Measurements from ENCODE around the gene ZBED2. TPM values are rescaled to one million over a fixed set of nuclear protein-coding genes. Genes with fewer than 3 reads are reported as not detected.
A peak's percentile ranks its signal among the peaks of the same experiment; 100 is the strongest.

The ZBED2 gene
- total RNA-seq, 1 donor from 2014 or later: 5.3 TPM

DNA sequence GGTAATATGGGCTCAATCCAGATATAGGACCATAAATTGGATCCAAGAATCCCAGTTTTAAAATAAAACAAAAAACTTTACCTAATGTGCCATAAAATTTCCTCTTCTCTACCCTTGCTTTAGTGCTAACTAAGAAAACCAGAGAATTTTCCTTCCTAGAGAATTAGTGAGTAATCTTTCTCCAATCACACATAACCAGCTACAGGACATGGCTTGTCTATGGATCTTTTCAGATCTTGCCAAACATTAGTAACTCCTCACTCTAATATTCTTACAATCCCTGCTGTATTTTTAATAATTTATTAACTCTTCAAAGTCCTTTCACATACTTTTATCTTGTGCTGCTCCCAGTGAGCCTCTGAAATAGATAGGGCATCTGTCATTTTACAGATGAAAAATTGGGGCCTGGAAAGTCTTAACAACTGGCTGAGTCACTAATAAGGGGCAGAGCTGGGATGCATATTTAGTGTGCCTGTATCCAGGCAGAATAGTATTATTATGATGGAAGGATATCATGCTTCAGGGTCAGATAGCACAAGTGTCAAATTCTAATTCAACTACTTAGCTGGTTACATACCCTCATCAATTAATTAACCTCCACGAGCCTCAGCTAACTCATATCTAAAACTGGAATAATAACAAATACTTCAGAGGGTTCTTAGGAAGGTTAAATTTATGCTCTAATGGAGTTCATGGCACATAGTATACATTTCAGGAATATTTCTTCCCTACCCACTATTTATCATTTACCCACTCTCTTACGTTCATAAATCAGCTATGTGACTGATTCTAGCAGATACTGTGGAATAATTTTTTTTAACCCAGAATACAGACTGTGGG lies 5.6 kb downstream of the ZBED2 start:
- Mint-ChIP-seq H3K9me3 (no peaks in the 10 kb centered on the region), H3K27me3 (no peaks in the 10 kb centered on the region), H3K27ac (peak overlapping the region; percentile 53), H3K4me3 (peak overlapping the region; percentile 15), H3K4me1 (peaks cover 57% of the 10 kb centered on the region), H3K36me3 (ENCODE audit: low read depth) (peaks cover 29% of the 10 kb centered on the region)
- TF ChIP-seq, protein P1, sequence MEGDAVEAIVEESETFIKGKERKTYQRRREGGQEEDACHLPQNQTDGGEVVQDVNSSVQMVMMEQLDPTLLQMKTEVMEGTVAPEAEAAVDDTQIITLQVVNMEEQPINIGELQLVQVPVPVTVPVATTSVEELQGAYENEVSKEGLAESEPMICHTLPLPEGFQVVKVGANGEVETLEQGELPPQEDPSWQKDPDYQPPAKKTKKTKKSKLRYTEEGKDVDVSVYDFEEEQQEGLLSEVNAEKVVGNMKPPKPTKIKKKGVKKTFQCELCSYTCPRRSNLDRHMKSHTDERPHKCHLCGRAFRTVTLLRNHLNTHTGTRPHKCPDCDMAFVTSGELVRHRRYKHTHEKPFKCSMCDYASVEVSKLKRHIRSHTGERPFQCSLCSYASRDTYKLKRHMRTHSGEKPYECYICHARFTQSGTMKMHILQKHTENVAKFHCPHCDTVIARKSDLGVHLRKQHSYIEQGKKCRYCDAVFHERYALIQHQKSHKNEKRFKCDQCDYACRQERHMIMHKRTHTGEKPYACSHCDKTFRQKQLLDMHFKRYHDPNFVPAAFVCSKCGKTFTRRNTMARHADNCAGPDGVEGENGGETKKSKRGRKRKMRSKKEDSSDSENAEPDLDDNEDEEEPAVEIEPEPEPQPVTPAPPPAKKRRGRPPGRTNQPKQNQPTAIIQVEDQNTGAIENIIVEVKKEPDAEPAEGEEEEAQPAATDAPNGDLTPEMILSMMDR (IDR thresholded peaks at IDR 0.05): no peak
- DNase-seq (no peak), ATAC-seq (ENCODE audit: low read depth) (no peak)
- intact Hi-C loops (cut with micrococcal nuclease): no loop called here
- ChIA-PET CTCF (interaction anchor here (0.6 to 3.4 kb wide), 4 partner anchors 10 to 102 kb away, joined by 3 to 18 read pairs (median 6); no protein-coding TSS in a partner anchor), POLR2A (interaction anchor here (0.8 to 1.2 kb wide), 3 partner anchors 10 to 47 kb away, joined by 3 to 4 read pairs (median 3); no protein-coding TSS in a partner anchor)

DNA sequence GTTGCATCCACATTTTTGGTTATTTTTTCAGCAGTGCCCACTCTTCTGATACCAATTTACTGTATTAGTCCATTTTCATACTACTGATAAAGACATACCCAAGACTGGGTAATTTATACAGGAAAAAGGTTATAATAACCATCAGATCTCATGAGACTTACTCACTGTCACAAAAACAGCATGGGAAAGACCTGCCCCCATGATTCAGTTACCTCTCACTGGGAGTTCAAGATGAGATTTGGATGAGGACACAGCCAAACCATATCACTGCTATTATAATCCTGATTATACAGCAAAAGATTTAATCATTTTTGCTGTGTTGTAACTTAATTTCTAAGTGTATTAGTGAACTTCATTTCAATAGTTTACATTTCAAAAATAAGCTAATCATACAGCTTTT lies 6.6 kb downstream of the ZBED2 start:
- no peak for ATAC-seq (ENCODE audit: low read depth)
- Mint-ChIP-seq H3K4me1 (peaks cover 47% of the 10 kb centered on the region), H3K27me3 (no peaks in the 10 kb centered on the region), H3K4me3 (no peak overlapping the region), H3K27ac (peak overlapping the region; percentile 6), H3K9me3 (no peaks in the 10 kb centered on the region), H3K36me3 (ENCODE audit: low read depth) (peaks cover 35% of the 10 kb centered on the region)
- DNase-seq: no peak
- TF ChIP-seq, protein P1 (IDR thresholded peaks at IDR 0.05): no peak
- ChIA-PET CTCF (interaction anchor here (1.2 kb wide), 1 partner anchor 27 kb away, joined by 3 read pairs; no protein-coding TSS in a partner anchor), POLR2A (interaction anchor here (0.9 kb wide), 1 partner anchor 46 kb away, joined by 3 read pairs; no protein-coding TSS in a partner anchor)
- intact Hi-C loops (cut with micrococcal nuclease): no loop called here

DNA sequence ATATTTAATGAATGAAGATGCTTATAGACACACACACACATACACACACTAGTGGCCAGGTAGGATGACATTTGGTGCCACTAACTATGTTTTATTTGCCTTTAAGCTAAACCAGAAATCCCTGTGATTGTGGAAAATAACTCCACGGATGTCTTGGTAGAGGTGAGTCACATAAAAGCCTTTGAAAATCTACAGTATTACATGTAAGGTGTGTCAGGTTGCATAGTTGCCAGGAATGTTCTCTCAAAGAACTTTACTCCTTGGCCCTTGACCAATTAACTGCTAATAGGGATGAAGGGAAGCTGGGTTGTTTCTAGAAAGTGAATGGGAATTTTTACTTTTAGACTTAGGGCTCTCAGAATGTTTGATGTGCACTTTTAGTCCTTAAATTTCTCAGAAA lies 9.9 kb downstream of the ZBED2 start:
- Mint-ChIP-seq H3K4me3 (no peak overlapping the region), H3K36me3 (ENCODE audit: low read depth) (peaks cover 43% of the 10 kb centered on the region), H3K4me1 (peaks cover 34% of the 10 kb centered on the region), H3K27ac (no peak overlapping the region), H3K9me3 (no peaks in the 10 kb centered on the region), H3K27me3 (no peaks in the 10 kb centered on the region)
- POLR2A ChIA-PET: no interaction called here
- intact Hi-C loops (cut with micrococcal nuclease): no loop called here
- TF ChIP-seq, protein P1 (IDR thresholded peaks at IDR 0.05): no peak
- ATAC-seq (ENCODE audit: low read depth) (no peak), DNase-seq (no peak)
- CTCF ChIA-PET: no interaction called here

DNA sequence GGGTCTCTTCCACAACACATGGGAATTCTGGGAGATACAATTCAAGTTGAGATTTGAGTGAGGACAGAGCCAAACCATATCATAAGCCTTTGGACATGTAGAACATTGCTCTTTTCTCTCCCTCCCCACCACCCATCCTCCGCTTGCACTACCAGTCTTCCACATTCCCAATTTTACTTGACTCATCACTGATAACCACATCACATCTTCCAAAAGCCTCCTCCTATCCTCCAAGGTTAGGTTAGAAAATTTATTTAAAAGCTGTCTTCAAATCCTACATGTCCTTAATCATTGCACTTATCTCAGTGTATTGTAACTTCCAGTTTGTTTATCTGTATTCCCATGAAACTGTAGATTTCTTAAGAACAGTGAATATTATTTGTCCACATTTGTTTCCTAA lies 10.4 kb downstream of the ZBED2 start:
- H3K27me3 Mint-ChIP-seq: no peaks in the 10 kb centered on the region
- DNase-seq (no peak), ATAC-seq (ENCODE audit: low read depth) (no peak)
- H3K9me3 Mint-ChIP-seq: no peaks in the 10 kb centered on the region
- peaks cover 34% of the 10 kb centered on the region for H3K4me1 Mint-ChIP-seq
- H3K4me3 Mint-ChIP-seq: no peak overlapping the region
- POLR2A ChIA-PET: no interaction called here
- CTCF ChIA-PET: no interaction called here
- TF ChIP-seq, protein P1 (IDR thresholded peaks at IDR 0.05): no peak
- peaks cover 43% of the 10 kb centered on the region for H3K36me3 Mint-ChIP-seq (ENCODE audit: low read depth)
- intact Hi-C loops (cut with micrococcal nuclease): no loop called here
- H3K27ac Mint-ChIP-seq: no peak overlapping the region

DNA sequence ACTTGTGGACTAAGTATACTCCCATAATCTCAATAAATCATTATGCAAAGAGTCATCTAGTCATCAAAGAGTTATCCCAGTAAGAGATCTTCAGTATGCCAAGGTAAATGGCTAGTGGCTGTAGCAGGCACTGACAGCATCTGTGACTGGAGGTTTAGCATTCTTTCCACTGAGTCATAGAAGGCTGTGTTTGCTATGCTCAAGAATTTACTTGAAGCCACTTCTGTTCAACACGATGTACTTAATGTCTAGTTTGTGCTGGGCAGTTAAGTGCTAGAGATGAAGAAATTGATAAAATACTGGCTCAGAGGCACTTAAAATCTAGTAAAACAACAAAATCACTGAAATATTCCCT lies 13.0 kb downstream of the ZBED2 start:
- H3K4me3 Mint-ChIP-seq: no peak overlapping the region
- H3K9me3 Mint-ChIP-seq: no peaks in the 10 kb centered on the region
- POLR2A ChIA-PET: no interaction called here
- ATAC-seq (ENCODE audit: low read depth) (no peak), DNase-seq (no peak)
- TF ChIP-seq, protein P1 (IDR thresholded peaks at IDR 0.05): no peak
- intact Hi-C loops (cut with micrococcal nuclease): no loop called here
- CTCF ChIA-PET: no interaction called here
- H3K27me3 Mint-ChIP-seq: no peaks in the 10 kb centered on the region
- peaks cover 41% of the 10 kb centered on the region for H3K36me3 Mint-ChIP-seq (ENCODE audit: low read depth)
- peaks cover 43% of the 10 kb centered on the region for H3K4me1 Mint-ChIP-seq
- H3K27ac Mint-ChIP-seq: no peak overlapping the region

Measured in activated B cell treated with CpG ODN at 0.5 μM for 24 hours (primary cell).